Activated naive CD4-positive, alpha-beta T cell treated with anti-CD3 and anti-CD28 coated beads, Interleukin-2, amount 10 ng/mL, durations not matched to agents 5 hours and 36 hours (primary cell): ENCODE data around the gene SLC25A44. TPM values are rescaled to one million over a fixed set of nuclear protein-coding genes. Genes with fewer than 3 reads are reported as not detected.

ENCODE experiments used
- total RNA-seq, 2 experiments: library from RNA; stranded (reverse); gene quantifications; one replicate each; pipeline ENCODE4 v1.2.3, GENCODE V29; 2021

Gene SLC25A44, protein sequence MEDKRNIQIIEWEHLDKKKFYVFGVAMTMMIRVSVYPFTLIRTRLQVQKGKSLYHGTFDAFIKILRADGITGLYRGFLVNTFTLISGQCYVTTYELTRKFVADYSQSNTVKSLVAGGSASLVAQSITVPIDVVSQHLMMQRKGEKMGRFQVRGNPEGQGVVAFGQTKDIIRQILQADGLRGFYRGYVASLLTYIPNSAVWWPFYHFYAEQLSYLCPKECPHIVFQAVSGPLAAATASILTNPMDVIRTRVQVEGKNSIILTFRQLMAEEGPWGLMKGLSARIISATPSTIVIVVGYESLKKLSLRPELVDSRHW
- total RNA-seq: 10 to 100 TPM; 23.3 to 28.9 TPM

DNA sequence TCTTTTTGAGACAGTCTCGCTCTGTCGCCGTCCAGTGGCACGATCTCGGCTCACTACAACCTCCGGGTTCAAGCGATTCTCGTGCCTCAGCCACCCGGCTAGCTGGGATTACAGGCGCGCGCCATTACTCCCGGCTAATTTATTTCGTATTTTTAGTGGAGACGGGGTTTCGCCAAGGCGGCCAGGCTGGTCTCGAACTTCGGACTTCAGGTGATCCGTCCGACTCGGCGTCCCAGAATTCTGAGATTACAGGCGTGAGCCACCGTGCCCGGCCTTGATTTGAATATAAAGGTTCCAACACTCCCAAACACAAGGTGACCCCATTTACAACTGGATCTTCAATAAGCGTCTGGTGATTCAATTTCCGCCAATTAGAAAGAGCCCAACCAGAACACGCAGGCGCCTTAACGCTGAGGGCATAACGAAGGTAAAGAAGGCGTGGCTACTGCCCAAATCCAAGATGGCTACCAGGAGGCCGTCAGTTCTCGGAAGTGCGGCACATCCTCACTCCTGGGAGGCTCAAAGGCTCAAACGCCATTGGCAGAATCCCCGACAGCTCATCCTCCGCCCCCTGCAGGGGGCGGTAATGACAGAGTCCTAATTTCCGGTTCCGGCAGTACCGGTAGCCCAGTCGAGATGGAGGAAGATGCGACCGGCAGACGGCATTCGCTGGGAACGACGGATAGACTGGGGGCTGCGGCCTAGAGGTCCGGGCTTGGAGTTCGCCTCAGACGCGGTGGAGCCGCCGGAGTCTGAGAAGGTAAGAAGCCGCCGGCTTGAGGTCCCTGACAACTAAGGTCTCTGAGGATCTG, at the start of gene SLC25A44:
Gene SLC25A44, plus strand, starts transcription at position 617 of the 812 bp plus-strand sequence. CDS start 5,744 bp downstream, outside the sequence.

DNA sequence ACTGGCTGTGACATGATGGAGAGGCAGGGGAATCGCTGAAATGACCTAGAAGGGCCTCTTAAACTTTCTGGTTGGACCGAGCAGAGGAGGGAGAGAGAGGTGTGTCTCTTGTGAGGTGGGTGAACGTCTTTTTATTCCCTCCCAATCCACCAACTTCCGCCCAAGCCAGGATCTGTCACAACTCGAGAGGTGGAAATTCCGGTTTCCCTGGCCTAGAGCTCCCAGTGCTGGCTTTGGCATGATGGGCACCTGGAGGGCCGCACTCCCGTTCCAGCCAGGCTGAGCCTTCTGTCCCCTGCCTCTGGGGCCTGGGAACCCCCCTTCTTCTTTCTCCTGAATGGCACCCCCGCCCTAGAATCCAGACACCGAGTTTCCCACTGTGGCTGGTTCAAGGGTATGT, 40.5 kb upstream of the SLC25A44 start, which contains the start of gene SEMA4A:
Gene SEMA4A, plus strand, starts transcription at position 224 of the 400 bp plus-strand sequence. CDS start 994 bp downstream, outside the sequence.

DNA sequence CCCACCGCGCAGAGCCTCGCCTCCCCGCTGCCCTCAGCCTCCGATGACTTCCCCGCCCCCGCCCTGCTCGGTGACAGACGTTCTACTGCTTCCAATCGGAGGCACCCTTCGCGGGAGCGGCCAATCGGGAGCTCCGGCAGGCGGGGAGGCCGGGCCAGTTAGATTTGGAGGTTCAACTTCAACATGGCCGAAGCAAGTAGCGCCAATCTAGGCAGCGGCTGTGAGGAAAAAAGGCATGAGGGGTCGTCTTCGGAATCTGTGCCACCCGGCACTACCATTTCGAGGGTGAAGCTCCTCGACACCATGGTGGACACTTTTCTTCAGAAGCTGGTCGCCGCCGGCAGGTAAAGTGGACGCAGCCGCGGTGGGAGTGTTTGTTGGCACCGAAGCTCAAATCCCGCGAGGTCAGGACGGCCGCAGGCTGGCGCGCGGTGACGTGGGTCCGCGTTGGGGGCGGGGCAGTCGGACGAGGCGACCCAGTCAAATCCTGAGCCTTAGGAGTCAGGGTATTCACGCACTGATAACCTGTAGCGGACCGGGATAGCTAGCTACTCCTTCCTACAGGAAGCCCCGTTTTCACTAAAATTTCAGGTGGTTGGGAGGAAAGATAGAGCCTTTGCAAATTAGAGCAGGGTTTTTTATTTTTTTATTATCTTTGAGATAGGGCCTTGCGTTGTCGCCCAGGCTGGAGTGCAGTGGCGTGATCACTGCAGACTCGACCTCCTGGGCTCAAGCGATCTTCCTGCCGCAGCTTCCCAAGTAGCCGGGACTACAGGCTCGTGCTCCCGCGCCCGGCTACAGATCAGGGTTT, 19.1 kb downstream of the SLC25A44 start, which contains the start of gene PMF1:
Gene PMF1, plus strand, starts transcription at position 175 of the 811 bp plus-strand sequence. Its CDS starts 9 bp downstream, at position 184.

DNA sequence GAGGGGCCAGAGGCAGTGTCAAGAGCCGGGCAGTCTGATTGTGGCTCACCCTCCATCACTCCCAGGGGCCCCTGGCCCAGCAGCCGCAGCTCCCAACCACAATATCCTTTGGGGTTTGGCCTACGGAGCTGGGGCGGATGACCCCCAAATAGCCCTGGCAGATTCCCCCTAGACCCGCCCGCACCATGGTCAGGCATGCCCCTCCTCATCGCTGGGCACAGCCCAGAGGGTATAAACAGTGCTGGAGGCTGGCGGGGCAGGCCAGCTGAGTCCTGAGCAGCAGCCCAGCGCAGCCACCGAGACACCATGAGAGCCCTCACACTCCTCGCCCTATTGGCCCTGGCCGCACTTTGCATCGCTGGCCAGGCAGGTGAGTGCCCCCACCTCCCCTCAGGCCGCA, 48.0 kb downstream of the SLC25A44 start, which contains the start of gene BGLAP:
Gene BGLAP, plus strand, starts transcription at position 259 of the 400 bp plus-strand sequence. Its CDS starts 48 bp downstream, at position 307.

DNA sequence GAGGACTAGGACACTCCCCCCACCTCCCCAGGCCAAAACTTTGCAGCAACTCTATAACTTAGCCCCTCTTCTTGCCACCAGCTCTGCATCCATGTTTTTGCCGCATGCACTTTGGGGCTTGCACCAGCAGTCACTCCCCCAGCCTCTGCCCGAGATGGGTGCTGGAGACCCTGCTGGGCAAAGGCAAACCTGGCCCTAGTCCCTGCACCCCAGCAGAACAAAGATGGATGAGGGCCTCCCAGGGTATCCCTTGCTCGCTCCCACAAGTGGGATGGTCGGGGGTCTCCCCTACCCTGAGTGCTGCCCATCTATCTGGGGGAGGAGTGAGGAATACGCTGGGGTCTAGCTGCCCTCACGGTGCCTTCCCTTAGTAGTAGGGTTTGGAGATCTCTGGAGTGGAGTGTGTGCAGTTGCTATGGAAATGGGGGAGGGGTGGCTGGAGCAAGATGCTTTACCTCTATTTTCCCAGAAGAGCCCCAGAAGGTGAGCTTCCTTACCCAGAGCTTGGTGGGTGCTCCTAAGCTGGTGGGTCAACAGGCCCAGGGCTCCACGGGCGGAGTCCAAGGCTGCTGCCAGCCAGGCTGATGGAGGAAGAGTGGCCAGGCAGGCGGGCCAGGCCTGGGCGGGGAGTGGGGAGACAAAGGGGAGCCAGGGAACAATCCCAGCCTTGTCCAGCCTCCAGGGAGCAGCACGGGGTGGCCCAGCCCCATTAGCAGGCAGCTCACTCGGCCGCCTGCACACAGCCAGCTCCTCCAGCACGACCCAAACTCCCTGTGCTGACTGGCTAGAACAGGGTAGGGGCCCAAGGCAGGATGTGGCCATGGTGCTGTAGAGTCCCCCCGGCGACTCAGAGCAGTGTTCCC, 53.8 kb downstream of the SLC25A44 start, which contains the start of gene PAQR6:
Gene PAQR6, minus strand, starts transcription at position 597 of the 863 bp plus-strand sequence. CDS start 1,325 bp downstream, outside the sequence.

Other genes with a start within 250 kb of the SLC25A44 start
- 100 to 1,000 TPM; 140 to 156 TPM for gene ARHGEF2, start 215.6 kb upstream of the SLC25A44 start, total RNA-seq
- 100 to 1,000 TPM; 291 to 312 TPM for gene SSR2, start 173.2 kb upstream of the SLC25A44 start, total RNA-seq
- gene UBQLN4, start 140.3 kb upstream of the SLC25A44 start, total RNA-seq: 10 to 100 TPM; 26.2 to 26.5 TPM
- 10 to 100 TPM; 46.8 to 57.1 TPM for gene LAMTOR2, start 139.3 kb upstream of the SLC25A44 start, total RNA-seq
- under 1 TPM; 0.81 to 0.99 TPM for gene RAB25, start 132.9 kb upstream of the SLC25A44 start, total RNA-seq
- not detected for gene MEX3A, start 111.6 kb upstream of the SLC25A44 start, total RNA-seq
- gene LMNA, start 79.4 kb upstream of the SLC25A44 start, total RNA-seq: 1 to 10 TPM; 4.1 to 5.4 TPM
- 1 to 10 TPM; 1.9 to 2.2 TPM for gene SEMA4A, start 40.5 kb upstream of the SLC25A44 start, total RNA-seq
- 10 to 100 TPM; 70.4 to 71.4 TPM for gene PMF1, start 18.9 kb downstream of the SLC25A44 start, total RNA-seq
- 1 to 10 TPM; 2.2 to 3.5 TPM for gene BGLAP, start 48.1 kb downstream of the SLC25A44 start, total RNA-seq
- gene PAQR6, start 54.0 kb downstream of the SLC25A44 start, total RNA-seq: 1 to 10 TPM; 4.7 to 5.0 TPM
- gene SMG5, start 88.7 kb downstream of the SLC25A44 start, total RNA-seq: 10 to 100 TPM; 52.9 to 54.1 TPM
- 1 to 10 TPM; 8.5 to 9.0 TPM for gene TMEM79, start 90.2 kb downstream of the SLC25A44 start, total RNA-seq
- 10 to 100 TPM; 37.1 to 37.4 TPM for gene GLMP, start 101.6 kb downstream of the SLC25A44 start, total RNA-seq
- gene VHLL, start 105.2 kb downstream of the SLC25A44 start, total RNA-seq: not detected
- gene CCT3, start 144.2 kb downstream of the SLC25A44 start, total RNA-seq: 100 to 1,000 TPM; 184 to 186 TPM
- not detected for gene TSACC, start 144.4 kb downstream of the SLC25A44 start, total RNA-seq
- not detected for gene RHBG, start 175.1 kb downstream of the SLC25A44 start, total RNA-seq